GM23338 (cell line): Measurements from ENCODE around the gene ARID1B. TPM values are rescaled to one million over a fixed set of nuclear protein-coding genes. Genes with fewer than 3 reads are reported as not detected.

Source experiments
- ATAC-seq: fragments of 200-7000 bp; cut with Tn5 transposase; 3 replicates; pipeline ENCODE4 v1.9.1; 2020
- DNase-seq: peaks from one replicate; pipeline ENCODE4 v3.0.0-alpha.2; 2015; ENCODE audit warnings: low spot score
- H2AFZ ChIP-seq: fragments of 200-600 bp; sonication (generic); 2 replicates; pipeline ENCODE4 v1.8.0; 2016; ENCODE audit warnings: antibody characterized with exemption, mild to moderate bottlenecking, moderate library complexity
- H3F3A ChIP-seq: fragments of 200-600 bp; sonication (generic); replicated peaks from 2 replicates; pipeline ENCODE4 v1.8.0; 2017; ENCODE audit warnings: antibody characterized with exemption, mixed run types, low read depth
- H3K27ac ChIP-seq: fragments of 200-600 bp; sonication (generic); 2 replicates; pipeline ENCODE4 v1.6.1; 2016; ENCODE audit warnings: low read depth
- H3K27me3 ChIP-seq: fragments of 200-600 bp; sonication (generic); 2 replicates; pipeline ENCODE4 v1.8.0; 2016; ENCODE audit warnings: mild to moderate bottlenecking, mixed run types, moderate library complexity; ENCODE audit not compliant: insufficient read depth
- H3K36me3 ChIP-seq: fragments of 200-600 bp; sonication (generic); 2 replicates; pipeline ENCODE4 v1.8.0; 2016; ENCODE audit warnings: mild to moderate bottlenecking; ENCODE audit not compliant: insufficient read depth
- H3K4me1 ChIP-seq: fragments of 200-600 bp; sonication (generic); 2 replicates; pipeline ENCODE4 v1.8.0; 2016; ENCODE audit warnings: mild to moderate bottlenecking, moderate library complexity; ENCODE audit not compliant: insufficient read depth
- H3K4me2 ChIP-seq: fragments of 200-600 bp; sonication (generic); 2 replicates; pipeline ENCODE4 v1.7.1; 2017; ENCODE audit warnings: mixed run types
- H3K4me3 ChIP-seq: fragments of 200-600 bp; sonication (generic); 2 replicates; pipeline ENCODE4 v1.6.1; 2016; ENCODE audit warnings: mixed run types
- H3K79me2 ChIP-seq: fragments of 200-600 bp; sonication (generic); replicated peaks from 2 replicates; pipeline ENCODE4 v1.8.0; 2017; ENCODE audit warnings: mild to moderate bottlenecking; ENCODE audit not compliant: insufficient read depth
- H3K9me2 ChIP-seq: fragments of 200-600 bp; sonication (generic); 2 replicates; pipeline ENCODE4 v1.8.0; 2017; ENCODE audit not compliant: insufficient read depth
- H4K20me1 ChIP-seq: fragments of 200-600 bp; sonication (generic); replicated peaks from 2 replicates; pipeline ENCODE4 v1.8.0; 2017; ENCODE audit warnings: mild to moderate bottlenecking; ENCODE audit not compliant: insufficient read depth
- H3K27ac Mint-ChIP-seq: 2 replicates; pipeline ENCODE4 v1.8.0; 2020; ENCODE audit warnings: inconsistent platforms, mild to moderate bottlenecking, moderate library complexity, mixed read lengths
- H3K27me3 Mint-ChIP-seq: 3 replicates; pipeline ENCODE4 v1.8.0; 2022; ENCODE audit warnings: low read depth, mild to moderate bottlenecking, moderate library complexity, mixed read lengths, inconsistent platforms; ENCODE audit not compliant: insufficient read depth, poor library complexity
- H3K36me3 Mint-ChIP-seq: 3 replicates; pipeline ENCODE4 v1.8.0; 2021; ENCODE audit warnings: low read depth, mild to moderate bottlenecking, inconsistent platforms, moderate library complexity, mixed read lengths
- H3K4me1 Mint-ChIP-seq: 3 replicates; pipeline ENCODE4 v1.8.0; 2020; ENCODE audit warnings: mild to moderate bottlenecking, inconsistent platforms, mixed read lengths
- H3K4me3 Mint-ChIP-seq: 3 replicates; pipeline ENCODE4 v1.8.0; 2021; ENCODE audit warnings: moderate library complexity, mild to moderate bottlenecking, inconsistent platforms, mixed read lengths
- H3K9me3 Mint-ChIP-seq: 3 replicates; pipeline ENCODE4 v1.8.0; 2020; ENCODE audit warnings: moderate library complexity, mild to moderate bottlenecking, inconsistent platforms, mixed read lengths
- CREB1 ChIP-seq: fragments of 250-450 bp; sonication (Bioruptor Pico); IDR thresholded peaks from 2 replicates; pipeline ENCODE4 v1.5.0; 2020; ENCODE audit warnings: low read depth, mild to moderate bottlenecking, moderate library complexity
- EZH2 ChIP-seq: fragments of 200-600 bp; sonication (generic); IDR thresholded peaks from one replicate; pipeline ENCODE4 v1.8.0; 2017; ENCODE audit warnings: antibody characterized with exemption, mild to moderate bottlenecking, low read depth; ENCODE audit not compliant: unreplicated experiment
- EZH2phosphoT487 ChIP-seq: fragments of 200-600 bp; sonication (generic); IDR thresholded peaks from one replicate; pipeline ENCODE4 v1.8.1; 2018; ENCODE audit warnings: antibody characterized with exemption; ENCODE audit not compliant: unreplicated experiment
- NANOG ChIP-seq: IDR thresholded peaks from 2 replicates; pipeline ENCODE4 v1.6.1; 2016; ENCODE audit warnings: antibody characterized with exemption, borderline replicate concordance
- POLR2AphosphoS5 ChIP-seq: IDR thresholded peaks from 2 replicates; pipeline ENCODE4 v1.6.1; 2016; ENCODE audit warnings: antibody characterized with exemption, low read depth
- STAT1 ChIP-seq: IDR thresholded peaks from one replicate; pipeline ENCODE4 v1.6.1; 2016; ENCODE audit warnings: antibody characterized with exemption; ENCODE audit not compliant: unreplicated experiment
- ZNF331 ChIP-seq: fragments of 250-450 bp; sonication (Bioruptor Pico); IDR thresholded peaks from 2 replicates; pipeline ENCODE4 v1.5.0; 2020; ENCODE audit warnings: low read depth, mild to moderate bottlenecking, moderate library complexity
- ZNF462 ChIP-seq: fragments of 250-450 bp; sonication (Bioruptor Pico); IDR thresholded peaks from 2 replicates; pipeline ENCODE4 v1.5.0; 2020; ENCODE audit warnings: mild to moderate bottlenecking, moderate library complexity
- polyA plus RNA-seq: library from polyadenylated mRNA; unstranded; fragments of >200 nt; fragmentation: Nextera tagmentation; extraction: Ambion mirVana; gene quantifications from 2 replicates; pipeline ENCODE4 v1.2.1, GENCODE V29; 2016
- total RNA-seq: library from RNA; depleted of rRNA; stranded (reverse); fragments of >200 nt; shearing (Covaris generic); gene quantifications from 2 replicates; pipeline ENCODE4 v1.2.3, GENCODE V29; 2014

Gene ARID1B
- total and polyA plus RNA-seq, 2 experiments from 2014 or later, result 59.3 to 72.2 TPM

GRCh38 chr6:156830126-156830525 lies 52.9 kb downstream of the ARID1B start:
- peaks cover 58% of the 10 kb centered on the region for H3K4me1 Mint-ChIP-seq
- peaks cover 61% of the 10 kb centered on the region for H4K20me1 ChIP-seq

More at GRCh38 chr6:156830126-156830525, 52.9 kb downstream of the ARID1B start:
- Histone ChIP-seq H2AFZ (no peak overlapping the region), H3K9me2 (no peaks in the 10 kb centered on the region), H3K27ac (no peak overlapping the region), H3K4me2 (no peak overlapping the region), H3K27me3 (no peaks in the 10 kb centered on the region), H3K4me3 (no peak overlapping the region), H3K36me3 (no peaks in the 10 kb centered on the region), H3K79me2 (peaks cover 100% of the 10 kb centered on the region), H3K4me1 (peaks cover 18% of the 10 kb centered on the region; the same call in 1 of the 2 replicates), H3F3A (no peaks in the 10 kb centered on the region)
- no peaks in the 10 kb centered on the region for H3K9me3 Mint-ChIP-seq
- no peak for DNase-seq
- no peak overlapping the region for H3K4me3 Mint-ChIP-seq
- peaks cover 4% of the 10 kb centered on the region; the same call in 1 of the 3 replicates for H3K36me3 Mint-ChIP-seq
- H3K27ac Mint-ChIP-seq, result no peak overlapping the region
- TF ChIP-seq ZNF331 (CRISPR knock-in tag) (no peak), NANOG (no peak), CREB1 (CRISPR knock-in tag) (no peak), ZNF462 (no peak), STAT1 (no peak), POLR2AphosphoS5 (no peak), EZH2 (no peak), EZH2phosphoT487 (no peak)
- H3K27me3 Mint-ChIP-seq, result peaks cover 6% of the 10 kb centered on the region
- ATAC-seq, result peak; percentile 12; the same call in 1 of the 3 replicates
